Pons (tissue), 1 donor: ENCODE data around the gene ZNF438.

Experiments used
- DNase-seq: peaks from one replicate; pipeline ENCODE4 v3.0.0-alpha.2; 2016; ENCODE audit warnings: low spot score

The ZNF438 gene

DNA sequence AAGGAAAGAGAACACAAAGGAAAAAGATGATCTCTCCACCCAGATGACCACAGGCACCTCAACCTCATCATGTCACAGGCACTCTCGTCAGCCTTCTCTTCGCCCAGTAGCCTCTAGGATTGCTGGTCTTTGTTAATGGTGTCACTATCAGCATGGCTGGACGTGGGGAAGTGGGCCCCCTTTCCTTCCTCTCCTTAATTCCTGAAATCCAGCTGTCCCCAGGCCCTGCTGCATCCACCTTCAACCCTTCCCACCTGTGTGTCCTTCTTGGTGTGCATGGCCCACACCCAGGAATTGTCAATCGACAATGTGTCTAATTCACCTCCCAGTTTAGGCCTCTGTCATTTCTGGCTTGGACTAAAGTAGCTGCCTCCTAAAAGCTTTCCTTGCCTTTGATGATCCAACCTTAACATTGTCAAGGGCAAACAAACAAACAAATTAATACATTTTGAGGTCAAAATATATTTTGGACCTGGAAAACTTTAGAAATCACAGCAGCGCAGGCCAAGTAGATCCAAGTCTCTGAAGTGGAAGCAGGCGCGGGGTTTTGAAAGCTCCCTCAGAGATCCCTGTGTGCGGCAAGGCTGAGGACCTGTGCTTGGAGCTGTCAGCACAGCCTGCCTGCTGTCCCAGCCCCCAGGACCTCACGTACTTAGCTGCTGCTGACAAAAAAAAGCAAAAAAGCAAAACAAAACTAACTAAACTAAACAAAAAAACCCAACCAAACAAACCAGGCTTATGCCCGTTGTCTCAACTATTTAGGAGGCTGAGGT, 208.8 kb downstream of the ZNF438 start:
- no peak for DNase-seq

DNA sequence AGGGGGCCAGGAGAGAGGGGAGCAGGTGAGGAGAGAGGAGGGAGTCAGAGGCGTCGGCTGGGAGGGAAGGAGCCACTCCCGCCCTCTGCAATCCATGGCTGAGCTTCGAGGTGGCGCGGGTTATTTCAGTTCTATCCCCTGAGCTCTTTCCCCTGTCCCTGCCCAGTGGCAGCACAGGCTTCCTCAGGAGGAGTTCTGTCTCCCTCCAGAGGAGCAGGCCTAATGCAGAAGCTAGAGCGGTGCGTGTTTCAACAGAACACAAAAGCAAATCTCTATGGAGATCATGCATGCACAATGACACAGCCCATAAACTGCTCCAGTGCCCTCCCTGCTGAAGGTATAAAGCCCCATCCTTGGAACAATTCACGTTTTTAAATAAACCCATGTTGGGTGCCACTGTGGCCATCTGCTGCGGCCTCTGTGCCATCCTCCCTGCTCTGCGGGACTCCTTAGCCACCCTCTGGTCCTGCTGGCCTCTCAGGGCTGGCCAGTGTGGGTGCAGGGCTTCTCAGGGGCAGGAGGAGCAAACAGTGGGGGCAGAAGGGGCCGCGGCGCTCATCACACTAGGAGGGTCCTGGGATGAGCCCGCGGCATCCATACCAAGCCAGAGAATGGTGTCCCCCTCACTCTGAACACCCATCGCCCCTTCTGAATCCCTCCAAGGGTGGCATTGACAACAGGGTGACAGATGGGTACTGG, 209.5 kb downstream of the ZNF438 start:
- DNase-seq, result no peak

DNA sequence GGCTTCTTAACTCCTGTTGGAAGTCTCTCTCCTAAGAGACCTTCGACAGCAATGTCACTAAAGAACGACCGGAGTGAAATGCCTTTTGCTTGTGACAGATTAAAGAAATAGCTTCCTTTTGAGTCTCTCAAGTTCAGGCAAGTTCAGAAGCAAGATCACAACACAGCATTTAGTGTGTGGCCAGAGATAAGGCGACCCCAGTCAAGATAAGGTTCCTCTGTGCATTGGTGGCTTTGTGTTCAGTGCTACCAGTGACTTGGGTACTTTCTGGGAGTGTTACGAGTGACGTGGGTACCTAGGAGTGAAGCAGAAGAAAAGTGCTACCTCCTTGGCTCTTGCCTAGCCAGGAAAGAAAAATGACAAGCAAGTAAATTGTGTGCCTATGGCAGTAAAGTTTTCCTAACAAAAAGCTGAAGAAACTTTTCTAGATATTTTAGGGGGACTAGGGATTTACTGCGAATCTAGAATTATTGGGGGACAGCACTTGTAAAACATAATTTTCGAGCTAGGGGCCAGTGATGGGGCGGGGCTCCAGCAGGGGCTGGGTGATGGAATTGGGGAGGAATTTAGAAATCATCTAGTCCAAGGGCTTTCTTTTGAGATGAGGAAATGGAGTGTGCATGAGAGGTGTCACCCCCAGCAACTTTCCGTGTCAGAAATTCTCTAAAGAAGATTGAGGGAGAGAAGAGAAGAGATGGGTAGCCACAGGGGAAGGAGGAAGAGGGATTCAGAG, 210.2 kb downstream of the ZNF438 start:
- no peak for DNase-seq

DNA sequence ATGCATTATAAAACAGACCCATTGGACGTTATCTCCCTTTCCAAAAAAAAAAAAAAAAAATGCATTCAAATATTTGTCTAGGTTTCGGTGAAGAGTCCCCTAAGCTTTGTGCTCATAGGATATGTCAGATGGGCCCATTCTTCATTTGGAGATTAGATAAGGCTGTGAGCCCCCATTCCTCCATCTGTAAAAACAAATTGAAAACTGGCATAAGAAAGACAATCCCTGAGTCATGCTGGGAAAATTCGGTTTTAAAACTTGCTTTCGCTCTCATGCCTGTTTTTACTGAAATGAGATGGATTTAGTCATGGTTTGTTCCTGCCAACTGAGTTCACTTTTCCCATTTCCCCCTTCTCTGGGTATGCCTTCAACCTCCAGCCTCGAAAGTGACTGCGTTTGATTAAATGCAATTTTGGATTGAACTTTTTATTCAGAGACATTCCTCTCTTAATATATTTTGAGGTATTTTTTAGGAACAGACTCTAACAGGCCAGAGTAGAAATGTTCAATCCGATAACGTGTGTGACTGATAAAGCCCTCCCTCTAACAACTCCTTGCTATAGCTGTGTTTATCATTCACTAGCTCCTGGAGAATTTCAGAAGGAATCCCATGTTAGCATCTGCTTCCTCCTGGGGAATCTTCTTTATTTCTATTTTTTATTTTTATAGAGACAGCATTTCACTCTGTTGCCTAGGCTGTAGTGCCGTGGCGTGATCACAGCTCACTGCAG, 211.2 kb downstream of the ZNF438 start:
- DNase-seq, result no peak

DNA sequence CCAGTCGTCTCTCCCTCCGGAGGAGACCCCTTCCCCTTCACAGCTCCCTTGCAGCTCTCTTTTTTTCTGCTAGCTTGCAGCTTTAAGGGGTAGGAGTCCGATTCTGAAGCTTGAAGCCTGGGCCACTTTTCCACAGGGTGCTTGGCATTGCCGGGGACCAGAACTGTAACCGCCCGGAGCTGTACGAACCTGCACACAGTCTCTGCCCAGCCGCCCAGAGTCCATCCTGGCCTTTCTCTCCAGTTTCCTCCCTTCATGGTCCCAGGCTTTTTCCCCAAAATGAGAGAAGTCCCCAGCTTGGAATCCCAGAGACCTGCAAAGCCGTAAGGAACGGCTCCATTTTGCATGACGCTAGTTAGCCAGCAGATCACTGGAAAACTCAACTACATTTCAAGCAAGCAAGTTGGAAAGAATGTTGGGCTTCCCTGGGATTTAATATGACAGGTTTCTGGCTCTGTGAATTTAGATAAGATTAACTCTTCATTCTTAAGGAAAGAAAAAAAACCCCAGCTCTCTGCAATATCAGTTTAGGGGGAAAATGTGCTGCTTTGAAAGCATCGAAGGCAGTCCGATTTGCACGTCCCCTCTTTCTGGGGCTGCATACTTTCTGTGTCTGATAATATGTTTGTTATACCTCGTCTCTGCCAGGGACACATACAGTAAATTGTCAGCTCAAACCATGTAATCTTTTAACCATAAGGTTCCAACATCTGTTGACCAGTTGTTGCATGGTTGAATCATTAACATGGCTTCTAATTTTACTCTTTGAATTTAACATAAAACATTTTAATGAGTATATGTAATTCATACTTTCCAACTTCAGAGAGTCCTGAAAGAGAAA, 212.1 kb downstream of the ZNF438 start:
- DNase-seq, result no peak

DNA sequence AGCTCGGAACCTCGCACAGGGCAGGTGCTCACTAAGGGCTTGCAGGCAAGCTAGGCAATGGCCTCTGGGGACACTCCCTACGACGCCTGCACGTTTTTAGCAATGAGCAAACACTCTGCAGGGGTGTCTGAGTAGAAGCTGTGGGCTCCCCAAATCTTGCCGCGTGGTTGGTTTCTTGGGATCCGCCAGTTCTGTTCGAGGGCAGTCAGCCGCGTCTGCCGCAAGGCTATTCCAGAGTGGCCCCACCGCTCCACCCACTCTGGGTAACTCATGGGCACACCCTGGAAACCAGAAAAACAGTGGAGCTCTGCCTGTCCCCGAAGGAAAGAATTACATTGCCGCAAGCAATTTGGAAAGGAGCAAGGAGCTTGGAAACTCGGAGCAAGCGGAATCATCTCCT, 212.8 kb downstream of the ZNF438 start:
- no peak for DNase-seq

DNA sequence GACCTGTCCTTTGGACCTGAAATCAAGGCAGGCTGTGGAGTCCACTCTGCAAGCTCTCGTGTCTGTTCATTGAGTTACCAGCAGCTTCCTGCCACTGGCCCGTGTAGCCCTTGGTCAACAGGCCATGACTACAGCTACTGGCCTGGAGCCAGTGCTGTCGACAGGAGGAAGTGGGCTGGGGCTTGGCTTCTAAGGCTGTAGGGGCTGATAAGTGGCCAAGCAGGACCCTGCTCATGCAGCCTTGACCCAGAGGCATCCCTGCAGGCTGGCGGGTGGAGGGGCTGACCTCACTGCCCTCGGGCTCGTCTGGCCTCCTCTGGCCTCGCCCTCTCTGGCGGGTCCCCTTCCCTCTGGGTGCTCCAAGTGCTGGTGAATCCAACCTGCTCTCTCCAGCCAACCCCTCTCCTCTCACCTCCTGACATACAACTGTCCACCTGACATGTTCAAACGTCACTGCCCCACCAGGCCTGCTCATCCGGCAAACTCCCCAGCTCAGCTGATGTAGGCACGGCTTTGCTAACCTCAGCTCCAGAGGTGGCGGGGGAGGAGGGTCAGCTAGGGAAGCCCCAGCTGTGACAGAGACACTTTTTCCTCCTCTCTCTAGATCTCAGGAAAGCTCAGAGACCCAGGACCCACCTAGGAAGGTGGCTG, 213.5 kb downstream of the ZNF438 start:
- DNase-seq, result no peak

DNA sequence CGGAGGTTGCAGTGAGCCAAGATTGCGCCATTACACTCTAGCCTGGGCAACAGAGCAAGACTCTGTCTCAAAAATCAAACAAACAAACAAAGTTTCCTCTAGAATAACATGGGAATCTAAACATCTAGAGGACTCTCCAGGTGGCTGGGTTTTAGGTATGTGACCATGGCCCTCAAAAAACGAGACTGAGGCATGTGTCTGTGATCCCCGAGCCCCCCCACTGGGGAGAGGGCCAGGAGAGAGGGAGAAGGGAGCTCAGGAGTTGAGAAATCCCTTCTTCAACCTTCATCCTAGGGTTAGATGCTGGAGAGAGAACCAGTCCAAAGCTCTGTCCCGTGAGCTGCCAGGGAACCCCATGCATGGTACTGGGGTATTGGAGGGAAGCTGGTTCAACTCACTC, 214.1 kb downstream of the ZNF438 start:
- DNase-seq, result no peak

DNA sequence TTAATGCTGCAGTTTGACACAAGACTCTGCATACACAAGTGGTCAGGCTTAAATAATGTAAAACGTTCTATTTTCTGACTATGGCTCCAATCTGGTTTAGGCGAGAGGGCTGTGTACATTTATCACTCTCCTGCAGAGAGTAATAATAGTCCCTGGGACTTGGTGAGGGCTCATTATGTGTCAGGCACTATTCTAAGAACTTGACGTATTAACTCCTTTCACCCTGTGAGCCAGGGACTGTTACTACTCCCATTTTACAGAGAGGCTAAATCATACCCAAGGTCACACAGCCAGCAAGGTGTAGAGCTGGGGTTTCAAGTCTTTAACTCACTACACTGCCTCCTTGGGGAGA, 214.9 kb downstream of the ZNF438 start:
- DNase-seq, result no peak

DNA sequence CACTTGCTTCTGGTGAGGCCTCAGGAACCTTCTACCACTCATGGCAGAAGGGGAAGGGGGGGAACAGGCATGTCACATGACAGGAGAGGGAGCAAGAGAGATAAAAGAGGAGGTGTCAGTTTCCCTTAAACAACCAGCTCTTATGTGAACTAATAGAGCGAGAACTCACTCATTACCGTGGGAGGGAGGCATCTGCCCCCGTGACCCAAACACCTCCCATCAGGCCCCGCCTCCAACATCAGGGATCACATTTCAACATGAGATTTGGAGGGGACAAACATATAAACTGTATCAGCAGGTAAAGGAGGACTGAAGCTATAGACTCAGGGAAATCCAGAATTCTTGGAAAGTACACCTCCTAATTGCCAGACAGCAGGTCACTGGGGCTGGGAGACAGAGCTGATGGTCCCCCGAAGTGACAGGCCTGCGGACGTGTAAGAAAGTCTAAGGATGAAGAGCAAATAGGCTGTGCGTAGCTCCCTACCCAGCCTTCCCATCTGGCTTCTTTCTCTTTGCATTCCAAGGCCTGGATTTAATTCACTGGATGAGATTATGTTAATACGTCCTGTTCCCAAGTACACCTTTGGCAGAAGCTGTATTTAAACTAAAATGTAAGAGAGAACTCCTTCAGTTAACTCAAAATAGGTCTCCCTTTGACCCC, 215.4 kb downstream of the ZNF438 start:
- no peak for DNase-seq

DNA sequence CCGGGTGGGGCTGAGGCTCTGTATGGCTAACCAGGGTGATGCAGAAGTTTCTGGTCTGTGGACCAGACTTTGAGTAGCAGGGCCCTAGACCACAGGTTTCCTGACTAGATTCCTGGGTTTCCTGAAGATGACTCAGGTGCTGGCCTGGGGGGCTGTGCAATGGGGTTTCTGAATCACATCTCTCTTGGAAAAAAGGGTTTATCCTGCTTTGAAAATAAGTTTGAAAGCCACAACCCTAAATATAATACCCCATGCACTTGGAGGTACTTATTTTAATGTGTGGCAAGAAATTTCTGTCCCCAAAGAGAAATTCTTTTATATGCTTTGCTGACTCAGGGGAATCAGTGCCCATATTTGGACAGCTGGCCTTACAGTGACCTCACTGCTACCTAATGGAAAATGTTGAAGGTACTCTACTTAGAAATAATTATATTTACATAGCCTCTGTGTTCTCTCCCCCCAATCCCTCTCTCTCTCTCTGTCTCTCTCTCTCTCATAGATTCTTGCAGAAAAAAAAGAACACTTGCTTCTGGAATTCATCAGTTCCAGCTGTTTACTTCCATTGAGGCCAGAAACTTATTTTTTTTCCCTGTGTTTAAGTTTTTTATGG, 217.7 kb downstream of the ZNF438 start:
- no peak for DNase-seq

DNA sequence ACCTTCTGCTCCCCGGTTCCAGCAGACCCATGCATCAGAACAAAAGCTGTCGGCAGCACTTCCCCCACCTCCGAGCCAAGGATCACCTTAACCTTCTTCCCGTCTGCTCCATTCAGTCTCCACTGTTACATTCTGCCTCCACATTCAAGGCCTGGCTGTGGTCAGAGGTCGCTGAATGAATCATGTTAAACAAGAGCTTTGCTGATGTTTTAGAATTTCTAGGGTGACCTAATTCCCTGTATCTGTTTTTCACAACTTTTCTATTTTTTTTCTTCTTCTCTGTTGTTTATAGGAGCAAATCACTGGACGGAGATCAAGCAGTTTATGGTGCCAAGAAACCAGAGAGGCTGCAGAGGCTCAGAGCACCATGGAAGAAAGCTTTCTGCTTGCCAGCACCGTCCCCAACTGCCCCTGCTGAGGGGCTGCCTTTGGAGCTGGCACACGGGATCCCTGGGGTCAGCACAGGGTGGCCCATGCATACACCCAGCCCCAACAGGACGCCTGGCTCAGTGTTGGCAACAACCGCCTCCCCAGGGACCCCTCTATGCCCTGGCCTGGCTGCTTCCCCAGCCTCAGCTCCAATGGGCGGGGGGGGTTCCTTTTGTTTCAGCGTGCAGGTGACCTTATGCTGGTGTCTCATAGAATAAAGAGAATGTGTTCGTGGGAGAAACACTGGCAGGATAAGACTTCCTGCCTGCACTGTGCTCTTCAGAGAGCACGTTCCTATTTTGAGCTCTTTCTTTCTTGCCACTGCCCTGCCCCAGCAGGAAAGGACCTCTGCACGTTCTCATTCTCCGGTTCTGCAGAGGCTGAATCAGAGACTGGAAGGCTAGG, 219.4 kb downstream of the ZNF438 start:
- no peak for DNase-seq

DNA sequence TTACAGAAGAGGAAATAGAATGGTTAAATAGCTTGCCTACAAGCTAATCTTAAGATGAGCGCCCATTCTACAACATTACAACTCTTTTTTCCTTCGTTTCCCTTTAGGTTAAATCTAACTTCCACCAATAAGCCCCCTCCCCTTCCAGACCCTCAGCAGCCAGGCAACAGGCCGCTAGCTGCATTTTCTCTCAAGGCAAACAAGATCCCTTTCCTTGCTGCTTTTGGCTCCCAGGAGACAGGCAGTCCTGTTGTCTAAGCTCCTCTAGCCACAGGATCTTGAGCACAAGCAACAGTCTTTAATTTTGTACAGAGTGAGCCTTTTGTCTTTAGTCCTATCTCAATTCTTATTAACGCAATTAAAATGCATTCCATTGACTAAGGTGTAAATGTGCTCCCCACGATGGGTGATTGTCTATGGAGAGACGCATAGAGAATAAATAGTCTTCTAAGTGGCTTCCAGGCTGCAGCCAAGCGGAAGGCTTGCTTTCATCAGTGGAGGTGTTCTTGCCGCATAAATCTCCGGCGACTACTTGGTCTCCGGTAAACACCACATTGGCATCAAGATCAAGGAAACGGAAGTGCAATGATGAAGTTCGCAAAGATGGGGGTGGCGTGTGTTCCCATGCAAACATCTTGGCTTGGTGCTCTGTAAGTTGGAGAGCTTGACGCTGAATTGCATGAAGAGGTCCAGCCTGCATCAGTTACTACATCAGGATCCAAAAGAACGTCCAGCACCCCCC, 220.2 kb downstream of the ZNF438 start:
- DNase-seq, result no peak

DNA sequence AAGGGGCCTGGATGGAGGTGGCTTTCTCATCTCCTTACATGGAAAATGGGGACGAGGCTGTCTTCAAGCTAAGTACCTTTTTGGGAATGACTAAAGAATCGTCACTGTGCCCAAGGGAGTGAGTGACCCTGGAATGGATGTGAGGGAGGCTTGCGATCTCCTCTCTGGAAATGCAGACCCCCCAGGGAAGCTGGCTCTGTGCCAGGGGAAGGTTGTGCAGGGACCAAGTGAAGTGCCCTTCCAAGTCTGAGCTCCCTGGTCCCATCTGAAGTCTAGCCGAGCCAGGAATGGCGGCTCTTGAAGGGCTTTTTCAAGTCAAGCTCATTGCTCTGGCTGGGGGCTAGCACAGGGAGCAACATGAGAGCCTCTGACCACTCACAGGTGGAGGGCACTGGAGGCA, 221.2 kb downstream of the ZNF438 start:
- no peak for DNase-seq

DNA sequence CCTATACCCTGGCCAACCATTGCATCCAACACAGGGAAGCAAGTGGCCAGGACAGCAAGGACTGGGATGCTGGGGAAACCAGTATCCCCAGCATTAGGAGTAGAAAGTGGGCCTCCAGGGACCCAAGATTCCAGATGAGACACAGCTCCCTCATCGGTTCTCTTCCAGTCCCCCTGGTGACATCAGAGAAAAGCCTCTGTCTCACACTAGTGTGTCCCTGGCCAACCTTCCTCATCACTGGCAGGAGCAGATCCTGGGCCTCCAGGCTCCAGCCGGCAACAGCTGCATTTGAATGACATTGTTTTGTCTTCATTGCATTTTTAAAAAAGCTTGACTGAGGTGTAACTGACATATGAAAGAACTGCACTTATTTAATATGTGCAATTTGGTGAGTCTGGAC, 224.8 kb downstream of the ZNF438 start:
- DNase-seq, result no peak

DNA sequence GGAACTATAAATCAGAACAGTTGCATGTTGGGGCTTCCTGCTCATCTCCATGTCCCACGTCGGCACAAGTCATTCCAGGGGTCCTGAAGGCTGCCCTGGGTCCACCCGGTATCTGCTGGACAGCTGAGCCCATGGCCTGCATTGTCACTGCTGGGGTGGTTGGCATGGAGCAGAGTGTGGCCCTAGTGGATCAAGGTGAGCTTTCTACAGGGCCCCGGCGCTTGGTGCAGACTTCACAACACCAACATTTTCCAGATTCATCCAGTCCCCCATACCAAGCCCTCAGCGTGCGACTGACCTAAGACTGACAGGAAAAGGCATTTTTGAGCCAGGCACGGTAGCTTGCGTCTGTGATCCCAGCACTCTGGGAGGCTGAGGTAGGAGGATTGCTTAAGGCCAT, 226.6 kb downstream of the ZNF438 start:
- DNase-seq, result no peak

DNA sequence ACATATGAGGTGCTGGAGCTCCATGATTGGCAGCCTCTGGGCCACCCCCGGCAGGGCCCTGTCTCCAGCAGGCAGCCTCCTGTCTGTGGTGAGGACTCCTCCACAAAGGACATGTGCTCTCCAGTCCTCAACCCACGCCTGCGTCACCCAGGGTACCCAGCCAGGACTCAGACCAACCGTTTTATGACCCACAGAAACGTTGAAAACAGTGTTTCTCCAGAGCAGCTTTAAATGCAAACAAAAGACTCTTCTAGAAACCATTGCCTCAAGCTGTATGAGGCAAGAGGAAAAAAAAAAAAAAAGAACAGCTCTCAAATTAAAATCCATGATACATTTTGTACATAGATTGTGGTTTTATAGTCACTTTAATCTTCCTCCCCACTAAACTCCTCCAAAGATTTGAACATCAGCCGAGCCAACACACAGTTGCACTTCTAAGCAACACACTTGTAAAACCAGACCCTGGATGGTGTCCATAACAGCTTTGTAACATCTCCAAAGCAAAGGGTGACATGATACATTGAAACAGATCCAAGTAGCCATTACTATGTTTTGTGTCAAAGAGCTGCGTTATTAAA, 227.1 kb downstream of the ZNF438 start:
- DNase-seq, result no peak

DNA sequence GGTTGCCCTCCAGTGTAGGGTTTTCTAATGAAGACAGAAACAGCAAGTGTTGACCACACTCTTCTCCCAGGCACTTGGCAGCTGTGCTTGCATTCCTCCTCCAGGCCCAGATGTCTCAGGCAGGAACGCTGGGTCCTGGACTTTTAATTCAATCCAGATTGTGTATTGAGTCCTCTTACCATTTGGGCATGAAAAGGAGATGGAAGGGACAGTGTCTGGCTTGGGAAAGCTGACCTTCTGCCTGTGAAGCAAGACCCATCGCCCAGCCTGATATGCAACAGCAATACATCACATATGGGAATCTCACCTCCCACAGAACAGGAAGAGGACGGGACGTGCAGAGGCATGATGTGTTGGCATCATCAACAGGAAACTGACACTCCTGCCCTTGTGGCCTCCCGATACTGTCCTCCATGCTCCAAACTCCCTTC, 227.8 kb downstream of the ZNF438 start:
- DNase-seq, result no peak
